HG03354 (cell line): Measurements from ENCODE around the gene ST8SIA1.

Source experiments
- ATAC-seq: cut with Tn5 transposase; IDR thresholded peaks from one replicate; pipeline ENCODE4 v1.9.1; 2021; ENCODE audit warnings: mild to moderate bottlenecking; ENCODE audit not compliant: unreplicated experiment, poor library complexity, severe bottlenecking

Gene ST8SIA1

GRCh38 chr12:22250762-22251161 is 83.7 kb downstream of the ST8SIA1 start:
- ATAC-seq = no peak

- no peak for ATAC-seq
These were observed 85.9 kb downstream of the ST8SIA1 start for GRCh38 chr12:22248571-22249115.

- ATAC-seq = no peak
These were observed 86.4 kb downstream of the ST8SIA1 start for GRCh38 chr12:22248121-22248520.

- ATAC-seq = no peak
These were observed 88.2 kb downstream of the ST8SIA1 start for GRCh38 chr12:22246217-22246846.

- no peak for ATAC-seq
These were observed 91.8 kb downstream of the ST8SIA1 start for GRCh38 chr12:22242726-22243125.

GRCh38 chr12:22238211-22238610 is 96.3 kb downstream of the ST8SIA1 start:
- no peak for ATAC-seq

- ATAC-seq = no peak
These were observed 99.9 kb downstream of the ST8SIA1 start for GRCh38 chr12:22234561-22234960.

- no peak for ATAC-seq
These were observed 102.7 kb downstream of the ST8SIA1 start for GRCh38 chr12:22231836-22232235.

GRCh38 chr12:22231078-22231477 is 103.4 kb downstream of the ST8SIA1 start:
- no peak for ATAC-seq

GRCh38 chr12:22230280-22230794 is 104.2 kb downstream of the ST8SIA1 start:
- ATAC-seq = no peak

GRCh38 chr12:22229652-22230279 is 104.7 kb downstream of the ST8SIA1 start:
- ATAC-seq = no peak

GRCh38 chr12:22228022-22228875 is 106.3 kb downstream of the ST8SIA1 start:
- ATAC-seq = no peak

GRCh38 chr12:22223356-22223755 is 111.2 kb downstream of the ST8SIA1 start:
- ATAC-seq = no peak

GRCh38 chr12:22217556-22217955 is 117.0 kb downstream of the ST8SIA1 start:
- ATAC-seq = no peak

- no peak for ATAC-seq
These were observed 118.8 kb downstream of the ST8SIA1 start for GRCh38 chr12:22215467-22216253.

GRCh38 chr12:22211128-22211527 is 123.4 kb downstream of the ST8SIA1 start:
- no peak for ATAC-seq

- ATAC-seq = no peak
These were observed 125.1 kb downstream of the ST8SIA1 start for GRCh38 chr12:22209422-22209821.

- ATAC-seq = no peak
These were observed 128.3 kb downstream of the ST8SIA1 start for GRCh38 chr12:22206111-22206728.

GRCh38 chr12:22204391-22204790 is 130.1 kb downstream of the ST8SIA1 start:
- ATAC-seq = no peak
